Left lung (tissue), 10 donors: Measurements from ENCODE around the gene NUP210L. TPM values are rescaled to one million over a fixed set of nuclear protein-coding genes. Genes with fewer than 3 reads are reported as not detected.

Experiments used
- ATAC-seq: fragments of 200-7000 bp; cut with Tn5 transposase; one replicate; pipeline ENCODE4 v1.9.1; 2020; ENCODE audit warnings: moderate library complexity
- DNase-seq, 4 donors: peaks; one replicate each; pipeline ENCODE4 v3.0.0-alpha.2; 2013 to 2020
- H3K27ac ChIP-seq, 2 donors: fragments of 200-600 bp; sonication (generic) in 1 of 2; one replicate each; pipeline versions ENCODE4 v1.5.0 to v1.8.0; 2020 to 2021
- H3K27me3 ChIP-seq, 2 donors: fragments of 200-600 bp; sonication (generic) in 1 of 2; one replicate each; pipeline versions ENCODE4 v1.5.0 to v1.8.0; 2020 to 2021
- H3K36me3 ChIP-seq, 2 donors: fragments of 200-600 bp; sonication (generic) in 1 of 2; one replicate each; pipeline versions ENCODE4 v1.5.0 to v1.8.0; 2020 to 2021
- H3K4me1 ChIP-seq, 2 donors: fragments of 200-600 bp; one replicate each; pipeline ENCODE4 v1.8.0; 2021
- H3K4me3 ChIP-seq, 2 donors: fragments of 200-600 bp; sonication (generic) in 1 of 2; one replicate each; pipeline versions ENCODE4 v1.5.0 to v1.8.0; 2020 to 2021; ENCODE audit warnings: mild to moderate bottlenecking in 1 of 2
- H3K9me3 ChIP-seq, 2 donors: fragments of 200-600 bp; sonication (generic) in 1 of 2; one replicate each; pipeline versions ENCODE4 v1.5.0 to v1.8.0; 2020 to 2021
- intact Hi-C, 2 donors: fragments of 100-400 bp; cut with DNase I; formaldehyde crosslinking; loops; one replicate each; pipeline versions ENCODE4 v1.11.2 to v1.14.2; 2022
- polyA plus RNA-seq, 6 donors: library from polyadenylated mRNA; unstranded; fragments of 120-200 nt; gene quantifications; one replicate each; pipeline ENCODE4 v1.2.1, GENCODE V29; 2013; ENCODE audit not compliant: insufficient read length in 6 of 6
- total RNA-seq, 2 donors: library from RNA; stranded (reverse); fragmentation: NEBNext Ultra II Directional; extraction: Animal tissue kit (Norgen Biotek cat#: 25700); gene quantifications; one replicate each; pipeline ENCODE4 v1.2.1, GENCODE V29; 2021
- TF ChIP-seq, protein P1 (sequence below), 2 donors: fragments of 200-600 bp; sonication (generic) in 1 of 2; IDR thresholded peaks; one replicate each; pipeline versions ENCODE4 v1.5.0 to v1.8.0; 2021; ENCODE audit warnings: antibody characterized with exemption in 2 of 2
- donor health status: DM: no; HTN: yes; CAD: no.
- donor health status: DM: no; HTN: no; CAD: no.

The NUP210L gene
- total and polyA plus RNA-seq, 8 donors: 0.09 to 0.27 (median 0.18) TPM

DNA sequence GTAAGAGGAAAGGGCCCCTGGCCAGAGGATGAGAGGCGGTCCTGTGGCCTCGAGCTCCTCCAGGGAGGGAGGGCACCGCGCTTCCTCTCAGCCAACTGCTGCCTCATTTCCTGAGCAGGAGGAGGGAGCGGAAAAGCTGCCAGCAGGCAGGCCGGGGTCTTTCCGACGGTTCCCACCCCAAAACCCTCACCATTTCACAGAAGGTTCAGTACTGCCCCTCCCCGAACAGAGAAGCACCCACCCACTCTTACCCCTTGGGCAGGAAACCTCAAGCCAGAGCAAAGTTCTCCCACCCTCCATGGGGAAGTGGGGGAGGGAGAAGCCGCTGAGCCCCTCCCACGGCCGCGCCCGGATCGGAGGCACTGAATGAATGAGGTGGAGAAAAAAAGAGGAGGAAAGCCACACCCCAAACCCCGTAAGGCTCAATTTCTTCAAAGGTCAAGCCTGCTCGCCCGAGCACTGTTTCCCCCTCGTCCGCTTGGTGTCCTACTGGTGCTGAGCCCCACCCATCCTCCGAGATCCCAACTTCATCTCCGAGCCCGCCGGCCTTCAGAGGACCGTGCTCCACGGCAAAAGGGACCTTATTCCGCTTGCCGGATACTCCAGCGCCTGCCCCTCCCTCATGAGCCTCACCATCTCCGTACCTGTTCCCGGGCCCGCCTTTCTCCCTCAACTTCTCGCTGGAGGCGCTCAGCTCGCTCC lies 27.6 kb upstream of the NUP210L start:
- peaks cover 0 to 9% of the 10 kb centered on the region in 2 donors for H3K36me3 ChIP-seq
- intact Hi-C loops: no loop called here
- ATAC-seq (peak; percentile 80), DNase-seq (peak; percentile 48 to 94 (median 85))
- no peaks in the 10 kb centered on the region for H3K9me3 ChIP-seq
- TF ChIP-seq, protein P1, sequence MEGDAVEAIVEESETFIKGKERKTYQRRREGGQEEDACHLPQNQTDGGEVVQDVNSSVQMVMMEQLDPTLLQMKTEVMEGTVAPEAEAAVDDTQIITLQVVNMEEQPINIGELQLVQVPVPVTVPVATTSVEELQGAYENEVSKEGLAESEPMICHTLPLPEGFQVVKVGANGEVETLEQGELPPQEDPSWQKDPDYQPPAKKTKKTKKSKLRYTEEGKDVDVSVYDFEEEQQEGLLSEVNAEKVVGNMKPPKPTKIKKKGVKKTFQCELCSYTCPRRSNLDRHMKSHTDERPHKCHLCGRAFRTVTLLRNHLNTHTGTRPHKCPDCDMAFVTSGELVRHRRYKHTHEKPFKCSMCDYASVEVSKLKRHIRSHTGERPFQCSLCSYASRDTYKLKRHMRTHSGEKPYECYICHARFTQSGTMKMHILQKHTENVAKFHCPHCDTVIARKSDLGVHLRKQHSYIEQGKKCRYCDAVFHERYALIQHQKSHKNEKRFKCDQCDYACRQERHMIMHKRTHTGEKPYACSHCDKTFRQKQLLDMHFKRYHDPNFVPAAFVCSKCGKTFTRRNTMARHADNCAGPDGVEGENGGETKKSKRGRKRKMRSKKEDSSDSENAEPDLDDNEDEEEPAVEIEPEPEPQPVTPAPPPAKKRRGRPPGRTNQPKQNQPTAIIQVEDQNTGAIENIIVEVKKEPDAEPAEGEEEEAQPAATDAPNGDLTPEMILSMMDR (IDR thresholded peaks at IDR 0.05): no peak
- H3K4me3 ChIP-seq: peak overlapping the region; percentile 86 to 97
- H3K27me3 ChIP-seq: no peaks in the 10 kb centered on the region
- peaks cover 42 to 54% of the 10 kb centered on the region in 2 donors for H3K4me1 ChIP-seq
- H3K27ac ChIP-seq: peak overlapping the region; percentile 95 to 98

DNA sequence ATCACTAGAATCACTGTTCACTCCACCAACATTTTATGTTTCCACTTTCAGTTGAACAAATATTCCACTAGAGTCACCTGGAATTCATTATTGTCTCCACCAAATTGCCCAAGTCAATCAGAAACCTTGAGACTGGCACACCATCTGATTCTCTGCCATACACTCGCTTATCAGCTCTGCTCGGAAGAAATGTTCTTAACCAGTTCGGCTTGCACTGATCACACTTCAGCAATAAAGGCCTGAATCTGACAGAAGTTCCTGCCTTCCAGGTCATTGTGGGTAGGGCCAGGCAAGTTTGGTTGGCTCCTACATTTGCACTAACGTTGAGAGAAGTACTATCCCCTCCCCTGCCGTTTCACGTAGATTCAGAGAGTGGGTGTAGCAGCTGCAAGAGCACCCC lies 27.1 kb upstream of the NUP210L start:
- Histone ChIP-seq H3K4me3 (peak overlapping the region; percentile 86 to 97), H3K27ac (peak overlapping the region; percentile 95 to 98), H3K4me1 (peaks cover 46 to 60% of the 10 kb centered on the region in 2 donors), H3K9me3 (no peaks in the 10 kb centered on the region), H3K27me3 (no peaks in the 10 kb centered on the region), H3K36me3 (peaks cover 0 to 9% of the 10 kb centered on the region in 2 donors)
- ATAC-seq: no peak
- no peak for DNase-seq
- intact Hi-C loops: no loop called here
- TF ChIP-seq, protein P1 (IDR thresholded peaks at IDR 0.05): no peak

DNA sequence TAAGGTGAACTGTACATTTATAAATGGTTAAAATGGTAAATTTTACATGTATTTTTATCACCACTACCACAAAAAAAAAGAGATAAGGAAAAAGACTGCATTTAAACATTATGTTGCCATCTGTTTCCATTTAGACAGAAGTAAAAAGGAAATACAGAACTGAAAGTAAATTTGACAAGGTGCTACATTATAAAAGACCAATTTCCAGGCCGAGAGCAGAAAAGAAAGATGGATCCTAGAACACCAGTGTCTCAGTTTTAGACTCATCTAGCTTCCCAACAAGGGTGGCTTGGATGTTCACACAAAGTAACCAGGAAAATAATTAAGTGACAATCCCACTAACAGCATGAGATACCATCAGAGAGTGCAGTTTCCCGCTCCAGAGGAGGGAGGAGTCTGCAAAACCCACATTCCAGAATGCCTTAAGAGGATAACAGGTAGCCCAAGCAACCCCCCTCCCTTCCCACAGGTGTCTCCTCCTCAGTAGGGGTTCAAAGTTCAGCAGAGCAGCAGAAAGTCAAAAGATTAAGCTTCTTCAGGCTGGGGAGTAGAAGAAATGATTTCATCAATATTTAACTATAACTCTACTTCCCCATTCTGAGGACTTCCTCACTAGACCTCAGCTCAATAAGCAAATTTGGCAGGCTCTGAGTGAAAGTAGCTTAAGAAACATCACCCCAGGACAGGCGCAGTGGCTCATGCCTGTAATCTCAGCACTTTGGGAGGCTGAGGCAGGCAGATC lies 25.2 kb upstream of the NUP210L start:
- Histone ChIP-seq H3K36me3 (peaks cover 0 to 19% of the 10 kb centered on the region in 2 donors), H3K9me3 (no peaks in the 10 kb centered on the region), H3K4me1 (peaks cover 57 to 76% of the 10 kb centered on the region in 2 donors), H3K27ac (peak overlapping the region; percentile 29 to 98), H3K27me3 (no peaks in the 10 kb centered on the region), H3K4me3 (peak overlapping the region in 1 of 2 donors; percentile 86)
- TF ChIP-seq, protein P1 (IDR thresholded peaks at IDR 0.05): no peak
- DNase-seq (no peak), ATAC-seq (no peak)
- intact Hi-C loops: no loop called here

DNA sequence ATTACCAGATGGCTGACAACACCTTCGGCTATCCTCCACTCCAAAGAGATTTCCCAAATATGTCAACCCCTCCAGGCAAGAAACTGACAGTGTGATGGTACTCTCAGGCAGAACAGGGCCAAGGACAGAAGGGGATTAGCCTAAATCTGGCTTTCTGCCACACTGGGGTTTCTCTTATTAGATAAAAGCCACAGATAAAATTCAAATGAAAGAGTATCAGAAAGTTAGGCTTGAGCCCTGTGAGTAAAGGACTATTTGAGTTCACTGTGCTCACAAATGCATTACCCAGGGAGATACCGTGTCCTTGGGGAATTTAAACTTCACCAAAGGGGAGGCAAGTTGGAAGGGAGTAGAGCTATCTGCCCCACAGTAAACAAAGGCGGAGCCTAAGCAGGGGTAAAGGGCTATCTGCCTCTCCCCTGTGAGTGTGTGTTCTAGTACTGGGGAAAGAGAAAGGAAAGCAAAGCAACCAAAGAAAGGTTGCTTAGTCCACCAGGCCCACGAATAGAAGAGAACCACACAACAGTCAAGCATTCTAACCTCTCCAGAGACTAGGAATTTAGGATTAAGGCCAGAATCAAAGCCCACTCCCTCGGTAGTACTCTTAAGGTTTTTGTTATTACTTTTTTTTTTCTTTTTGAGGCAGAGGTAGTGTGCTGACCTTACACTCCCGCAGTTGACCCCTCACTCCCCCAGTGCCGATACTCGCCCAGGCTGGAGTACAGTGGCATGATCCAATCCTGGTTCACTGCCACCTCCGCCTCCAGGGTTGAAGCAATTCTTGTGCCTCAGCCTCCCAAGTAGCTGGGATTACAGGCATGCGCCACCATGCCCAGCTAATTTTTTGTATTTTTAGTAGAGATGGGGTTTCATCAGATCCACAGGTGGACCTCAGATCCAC lies 24.3 kb upstream of the NUP210L start:
- ATAC-seq: no peak

More for the DNA sequence above, 24.3 kb upstream of the NUP210L start:
- Histone ChIP-seq H3K4me1 (peaks cover 57 to 76% of the 10 kb centered on the region in 2 donors), H3K27me3 (no peaks in the 10 kb centered on the region), H3K36me3 (peaks cover 0 to 29% of the 10 kb centered on the region in 2 donors), H3K9me3 (no peaks in the 10 kb centered on the region), H3K27ac (peak overlapping the region; percentile 39 to 98), H3K4me3 (peak overlapping the region in 1 of 2 donors; percentile 86)
- no peak for DNase-seq
- intact Hi-C loops: no loop called here
- TF ChIP-seq, protein P1 (IDR thresholded peaks at IDR 0.05): no peak
